CD4-positive, alpha-beta T cell treated with Interleukin-2 at 100 ng/mL for 4 hours (primary cell): Measurements from ENCODE around the gene TSSC4.

Experiments used
- DNase-seq: peaks from one replicate; pipeline ENCODE4 v3.0.0-alpha.2; 2020; ENCODE audit warnings: low spot score

Gene TSSC4

GRCh38 chr11:2386591-2386990 lies 14.0 kb upstream of the TSSC4 start:
- DNase-seq, result no peak

- DNase-seq, result peak; percentile 44
Measured at GRCh38 chr11:2387266-2387987, 13.1 kb upstream of the TSSC4 start.

DNA sequence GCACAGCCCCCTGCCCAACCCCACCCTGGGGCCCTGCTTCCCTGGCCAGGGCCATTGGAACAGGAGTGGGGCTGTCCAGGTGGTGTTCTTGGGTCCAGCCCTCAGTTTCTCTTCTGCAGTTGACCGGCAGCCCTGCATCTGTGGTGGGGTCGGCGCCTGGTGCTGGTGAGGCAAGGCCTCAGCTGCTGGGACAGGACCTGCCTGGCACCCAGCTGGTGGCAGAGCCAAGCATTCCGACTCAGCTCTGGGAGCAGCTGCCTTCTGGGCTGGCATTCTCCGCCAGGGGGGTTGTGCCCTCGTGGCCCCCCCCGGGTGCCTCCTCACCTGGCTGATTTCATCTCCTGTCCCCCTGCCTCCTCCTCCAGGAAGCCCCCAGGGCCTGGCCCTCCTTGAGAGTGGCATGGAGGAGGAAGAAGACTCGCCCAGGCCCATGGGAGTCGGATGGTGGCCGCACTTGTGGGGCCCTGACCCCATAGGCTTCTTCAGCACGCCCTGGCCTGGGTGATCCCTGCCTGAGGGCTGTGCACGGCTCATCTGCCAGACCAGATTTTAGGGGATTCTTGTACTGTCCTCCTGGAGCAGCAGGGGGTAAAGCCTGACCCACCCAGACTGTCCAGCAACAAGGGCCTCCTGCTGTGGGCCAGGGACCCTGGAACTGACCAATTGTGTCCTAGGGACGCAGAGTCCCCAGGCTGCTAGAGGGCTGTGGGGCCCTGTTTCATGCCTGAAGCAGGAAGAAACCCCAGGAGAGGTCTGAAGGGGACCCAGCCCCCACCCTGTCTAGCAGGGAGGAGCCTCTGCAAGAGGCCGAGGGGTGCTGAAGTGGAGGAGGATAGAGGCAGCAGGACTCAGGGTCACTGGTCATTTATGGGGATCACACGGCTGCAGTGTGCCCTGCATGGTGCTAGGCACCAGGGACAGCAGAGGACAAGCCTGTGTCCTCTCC lies 11.8 kb upstream of the TSSC4 start:
- DNase-seq, result no peak

DNA sequence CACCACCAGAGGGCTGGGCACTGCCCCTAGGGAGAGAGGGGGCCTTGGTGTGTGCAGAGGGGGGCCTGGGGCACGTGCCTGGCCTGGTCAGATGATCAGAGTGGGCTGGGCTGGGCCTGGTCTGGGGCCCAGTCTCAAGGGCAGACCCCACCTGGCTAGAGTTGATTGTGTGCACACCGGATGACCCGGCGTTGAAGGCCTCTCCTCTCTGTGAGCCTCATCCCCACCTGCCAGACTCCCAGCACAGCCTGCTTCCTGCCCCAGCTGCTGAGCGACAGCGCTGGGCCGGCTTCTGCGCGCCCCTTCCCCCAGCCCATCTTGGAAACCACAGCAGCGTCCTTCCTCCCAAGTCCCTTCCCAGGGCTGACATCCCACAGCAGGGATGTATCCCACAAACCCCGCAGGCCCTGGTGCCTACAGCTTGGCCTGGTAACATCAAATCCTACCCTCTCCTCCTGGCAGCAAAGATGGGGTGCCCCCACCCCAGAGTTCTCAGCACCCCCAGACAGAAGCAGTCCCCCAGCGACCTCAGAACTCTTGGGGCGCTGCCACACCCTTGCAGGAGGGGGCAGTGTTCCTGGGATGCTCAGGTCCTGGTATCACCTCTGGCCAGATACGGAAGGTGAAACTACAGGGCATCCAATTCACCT lies 11.0 kb upstream of the TSSC4 start:
- no peak for DNase-seq

DNA sequence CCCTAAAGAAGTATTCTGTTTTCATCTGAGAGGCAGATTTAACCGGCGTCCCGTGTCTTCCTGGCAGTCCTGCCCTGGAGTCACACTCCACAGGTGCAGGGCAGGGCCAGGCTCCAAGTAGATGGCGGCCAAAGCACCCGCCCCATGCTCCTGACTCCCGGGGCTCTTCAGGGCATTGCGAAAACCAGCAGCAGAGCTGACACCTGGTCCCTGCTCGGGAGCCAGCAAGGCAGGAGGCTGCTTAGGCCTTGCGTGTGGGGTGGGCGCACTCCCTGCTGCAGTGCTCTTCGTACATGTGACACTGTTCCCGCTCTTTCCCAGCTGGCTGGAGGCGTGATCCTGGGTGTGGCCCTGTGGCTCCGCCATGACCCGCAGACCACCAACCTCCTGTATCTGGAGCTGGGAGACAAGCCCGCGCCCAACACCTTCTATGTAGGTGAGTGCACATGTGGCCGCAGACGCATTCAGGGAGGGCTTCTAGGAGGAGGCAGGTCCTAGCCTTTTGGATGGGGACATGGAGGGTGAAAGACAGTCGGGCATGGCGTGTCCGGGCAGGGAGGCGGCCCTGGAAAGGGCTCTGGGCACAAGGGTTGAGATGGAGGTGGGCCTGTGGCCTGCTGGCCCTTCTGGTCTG lies 10.3 kb upstream of the TSSC4 start:
- no peak for DNase-seq

GRCh38 chr11:2390725-2391151 lies 9.8 kb upstream of the TSSC4 start:
- no peak for DNase-seq

DNA sequence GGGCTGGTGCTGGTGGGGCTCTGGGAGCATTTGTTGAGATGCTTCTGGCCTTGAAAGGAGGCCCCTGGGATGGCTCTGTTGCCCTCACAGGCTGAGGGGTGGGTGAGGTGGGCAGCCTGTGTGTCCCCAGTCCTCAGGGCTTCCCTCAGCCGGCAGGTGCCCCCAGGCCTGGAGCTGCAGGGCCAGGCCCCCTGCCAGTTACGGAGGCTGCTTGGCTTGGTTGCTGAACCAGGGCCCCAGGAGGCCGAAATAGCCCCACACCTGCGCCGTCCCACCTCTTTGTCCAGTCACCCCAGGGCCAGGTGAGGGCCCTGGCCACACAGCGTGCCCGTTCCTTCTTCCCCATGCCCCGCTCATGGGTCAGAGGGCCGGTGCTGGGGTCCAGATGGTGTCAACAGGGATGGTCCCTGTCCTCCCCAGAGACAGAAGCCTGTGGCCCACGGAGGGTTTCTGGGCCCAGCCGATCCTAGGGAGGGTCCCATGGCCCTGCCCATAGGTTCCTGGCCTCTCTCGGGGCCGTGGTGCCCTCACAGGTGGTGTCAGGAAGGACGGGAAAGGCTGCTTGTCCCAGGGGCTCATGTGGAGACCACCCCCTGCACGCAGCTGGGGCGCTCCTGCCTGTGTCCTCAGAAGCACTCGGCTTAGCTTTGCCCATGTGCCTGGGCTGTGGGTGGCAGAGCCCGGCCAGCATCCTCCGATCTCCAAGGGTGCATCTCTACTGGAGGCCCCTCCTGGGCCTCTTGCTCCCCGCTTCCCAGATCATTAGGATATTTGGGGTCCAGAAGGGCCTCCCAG lies 9.2 kb upstream of the TSSC4 start:
- DNase-seq, result no peak

GRCh38 chr11:2392241-2392959 lies 8.2 kb upstream of the TSSC4 start:
- no peak for DNase-seq

DNA sequence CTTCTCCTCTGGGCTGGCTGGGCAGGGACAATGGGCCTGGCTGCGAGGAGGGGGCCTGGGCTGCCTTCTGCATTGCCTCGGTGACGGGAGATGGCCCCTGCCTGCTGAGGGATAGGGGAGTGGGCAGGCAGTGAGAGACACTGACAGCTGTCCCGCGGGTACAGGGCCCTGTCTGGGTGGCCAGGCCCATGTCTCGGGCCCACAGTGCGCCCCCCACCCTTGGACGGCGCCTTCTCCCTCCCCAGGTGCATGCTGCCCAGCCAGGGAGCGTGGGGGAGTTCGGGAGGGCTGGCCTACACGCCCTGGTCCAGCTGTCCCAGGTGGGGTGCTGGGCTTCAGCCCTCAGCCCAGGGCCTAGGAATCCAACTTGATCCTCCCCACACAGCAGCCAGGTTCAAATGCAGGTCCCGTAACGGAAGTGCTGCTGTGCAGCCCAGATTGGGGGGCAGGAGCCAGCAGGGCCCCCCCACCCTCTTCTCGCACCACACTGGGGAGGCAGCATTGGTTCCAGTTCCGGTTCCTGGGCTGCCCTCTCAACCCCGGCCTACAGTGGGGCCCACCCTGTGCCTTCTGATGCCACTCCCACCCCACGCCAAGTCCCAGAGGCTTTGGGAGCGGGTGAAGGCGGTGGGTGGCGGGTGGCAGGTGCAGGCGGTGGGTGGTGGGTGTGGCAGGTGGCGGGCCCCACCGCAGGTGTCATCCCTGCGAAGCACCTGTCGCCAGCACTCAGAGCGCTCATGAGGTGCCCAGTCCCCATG lies 7.3 kb upstream of the TSSC4 start:
- no peak for DNase-seq

- DNase-seq, result no peak
Measured at GRCh38 chr11:2393941-2394817, 6.4 kb upstream of the TSSC4 start.

- no peak for DNase-seq
Measured at GRCh38 chr11:2394818-2395105, 5.8 kb upstream of the TSSC4 start.

- no peak for DNase-seq
Measured at GRCh38 chr11:2395211-2395730, 5.3 kb upstream of the TSSC4 start.

DNA sequence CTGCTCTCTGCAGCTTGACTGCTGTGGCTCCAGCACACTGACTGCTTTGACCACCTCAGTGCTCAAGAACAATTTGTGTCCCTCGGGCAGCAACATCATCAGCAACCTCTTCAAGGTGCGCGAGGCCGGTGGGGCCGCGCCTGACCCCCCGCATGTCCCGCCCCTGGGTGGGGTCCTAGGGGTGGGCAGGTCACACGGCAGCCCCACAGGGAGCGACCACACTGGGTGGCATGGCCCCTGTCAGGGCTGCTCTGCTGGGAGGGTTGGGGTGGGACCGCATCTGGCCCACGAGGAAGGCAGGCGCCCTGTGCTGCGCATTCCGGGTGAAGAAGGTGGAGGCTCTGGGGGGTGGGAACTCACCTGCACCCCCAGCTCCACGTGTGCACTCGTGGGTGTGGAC lies 4.7 kb upstream of the TSSC4 start:
- DNase-seq, result no peak

DNA sequence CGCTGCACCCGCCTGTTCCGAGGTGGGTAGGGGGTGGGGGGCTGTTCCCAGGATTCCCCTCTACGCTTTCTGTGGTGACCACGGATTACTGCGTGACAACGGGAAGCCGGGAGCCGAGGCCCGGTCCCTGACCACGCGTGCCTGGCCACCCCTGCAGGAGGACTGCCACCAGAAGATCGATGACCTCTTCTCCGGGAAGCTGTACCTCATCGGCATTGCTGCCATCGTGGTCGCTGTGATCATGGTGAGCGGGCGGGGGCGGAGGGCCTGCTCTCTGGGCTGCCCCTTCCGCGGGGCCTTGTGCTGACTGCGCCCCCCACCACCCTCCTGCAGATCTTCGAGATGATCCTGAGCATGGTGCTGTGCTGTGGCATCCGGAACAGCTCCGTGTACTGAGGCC lies 4.1 kb upstream of the TSSC4 start:
- no peak for DNase-seq

DNA sequence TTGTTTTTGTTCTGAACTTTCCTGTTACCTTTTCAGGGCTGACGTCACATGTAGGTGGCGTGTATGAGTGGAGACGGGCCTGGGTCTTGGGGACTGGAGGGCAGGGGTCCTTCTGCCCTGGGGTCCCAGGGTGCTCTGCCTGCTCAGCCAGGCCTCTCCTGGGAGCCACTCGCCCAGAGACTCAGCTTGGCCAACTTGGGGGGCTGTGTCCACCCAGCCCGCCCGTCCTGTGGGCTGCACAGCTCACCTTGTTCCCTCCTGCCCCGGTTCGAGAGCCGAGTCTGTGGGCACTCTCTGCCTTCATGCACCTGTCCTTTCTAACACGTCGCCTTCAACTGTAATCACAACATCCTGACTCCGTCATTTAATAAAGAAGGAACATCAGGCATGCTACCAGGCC lies 3.5 kb upstream of the TSSC4 start:
- no peak for DNase-seq

GRCh38 chr11:2398664-2399355 lies 1.7 kb upstream of the TSSC4 start:
- no peak for DNase-seq

DNA sequence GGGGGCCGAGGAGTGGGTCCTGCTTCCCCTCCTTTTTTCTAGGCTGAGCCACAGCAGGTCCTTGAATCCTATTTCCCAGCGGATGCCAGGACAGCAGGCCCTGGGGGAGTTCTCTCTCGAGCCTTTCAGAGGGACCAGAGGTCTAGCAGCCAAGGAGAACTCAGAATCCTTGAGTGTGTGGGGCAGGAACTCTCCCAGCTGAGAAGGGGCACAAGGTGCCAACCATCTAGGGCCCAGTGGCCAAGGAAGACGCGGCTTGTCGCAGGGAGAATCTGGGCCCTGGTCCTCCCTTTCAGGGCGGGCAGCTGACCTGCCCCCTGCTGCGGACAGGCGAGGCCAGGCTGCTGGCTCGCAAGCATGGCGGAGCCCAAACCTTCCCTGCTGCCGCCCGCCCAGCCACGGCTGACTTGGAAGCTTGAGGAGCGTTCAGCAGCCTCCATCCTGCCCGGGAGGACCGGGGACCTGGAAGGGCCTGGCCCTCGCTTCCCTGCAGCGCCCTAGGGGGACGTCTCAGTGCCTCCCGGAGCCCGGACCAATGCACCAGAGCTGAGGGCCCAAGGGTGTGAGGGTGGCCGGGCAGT lies 972 bp upstream of the TSSC4 start:
- DNase-seq, result no peak
